ENCODE measurements around the gene NUDT19. TPM values are rescaled to one million over a fixed set of nuclear protein-coding genes. Genes with fewer than 3 reads are reported as not detected.

NUDT19 gene
- total RNA-seq, 4 donors from 2014 or later = 1.3 to 8.4 (median 5.9) TPM; not detected in 1

DNA sequence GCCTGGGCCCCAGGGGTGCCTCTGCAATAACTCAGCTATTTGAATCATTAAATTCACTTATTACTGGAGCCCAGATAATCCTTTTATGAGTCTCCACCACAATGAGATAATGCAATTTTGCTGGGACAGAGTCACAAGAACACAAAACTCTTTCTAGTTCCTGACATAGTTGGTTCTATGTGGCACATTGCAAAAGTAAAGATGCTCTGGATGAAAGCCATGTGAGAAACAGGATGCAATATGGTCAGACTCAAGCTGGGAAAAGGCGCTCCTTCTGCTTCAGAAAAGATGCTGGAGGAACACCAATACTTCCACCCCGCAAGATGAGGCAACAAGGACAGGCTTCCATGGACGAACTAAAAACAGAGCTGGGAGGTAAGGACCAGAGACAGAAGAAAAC is 22.3 kb upstream of the NUDT19 start:
- Histone ChIP-seq H3K27me3 (no peaks in the 10 kb centered on the region), H3K4me1 (peaks cover 0 to 3% of the 10 kb centered on the region in 2 donors), H3K9me3 (no peaks in the 10 kb centered on the region), H3K27ac (no peak overlapping the region), H3K4me3 (no peak overlapping the region), H3K36me3 (no peaks in the 10 kb centered on the region)
- intact Hi-C loops (cut with DNase I; ENCODE audit: low total_unique reads) = no loop called here
- TF ChIP-seq, protein P1, sequence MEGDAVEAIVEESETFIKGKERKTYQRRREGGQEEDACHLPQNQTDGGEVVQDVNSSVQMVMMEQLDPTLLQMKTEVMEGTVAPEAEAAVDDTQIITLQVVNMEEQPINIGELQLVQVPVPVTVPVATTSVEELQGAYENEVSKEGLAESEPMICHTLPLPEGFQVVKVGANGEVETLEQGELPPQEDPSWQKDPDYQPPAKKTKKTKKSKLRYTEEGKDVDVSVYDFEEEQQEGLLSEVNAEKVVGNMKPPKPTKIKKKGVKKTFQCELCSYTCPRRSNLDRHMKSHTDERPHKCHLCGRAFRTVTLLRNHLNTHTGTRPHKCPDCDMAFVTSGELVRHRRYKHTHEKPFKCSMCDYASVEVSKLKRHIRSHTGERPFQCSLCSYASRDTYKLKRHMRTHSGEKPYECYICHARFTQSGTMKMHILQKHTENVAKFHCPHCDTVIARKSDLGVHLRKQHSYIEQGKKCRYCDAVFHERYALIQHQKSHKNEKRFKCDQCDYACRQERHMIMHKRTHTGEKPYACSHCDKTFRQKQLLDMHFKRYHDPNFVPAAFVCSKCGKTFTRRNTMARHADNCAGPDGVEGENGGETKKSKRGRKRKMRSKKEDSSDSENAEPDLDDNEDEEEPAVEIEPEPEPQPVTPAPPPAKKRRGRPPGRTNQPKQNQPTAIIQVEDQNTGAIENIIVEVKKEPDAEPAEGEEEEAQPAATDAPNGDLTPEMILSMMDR (IDR thresholded peaks at IDR 0.05) = no peak
- no peak for TF ChIP-seq POLR2A (IDR thresholded peaks at IDR 0.05)
- DNase-seq = no peak

DNA sequence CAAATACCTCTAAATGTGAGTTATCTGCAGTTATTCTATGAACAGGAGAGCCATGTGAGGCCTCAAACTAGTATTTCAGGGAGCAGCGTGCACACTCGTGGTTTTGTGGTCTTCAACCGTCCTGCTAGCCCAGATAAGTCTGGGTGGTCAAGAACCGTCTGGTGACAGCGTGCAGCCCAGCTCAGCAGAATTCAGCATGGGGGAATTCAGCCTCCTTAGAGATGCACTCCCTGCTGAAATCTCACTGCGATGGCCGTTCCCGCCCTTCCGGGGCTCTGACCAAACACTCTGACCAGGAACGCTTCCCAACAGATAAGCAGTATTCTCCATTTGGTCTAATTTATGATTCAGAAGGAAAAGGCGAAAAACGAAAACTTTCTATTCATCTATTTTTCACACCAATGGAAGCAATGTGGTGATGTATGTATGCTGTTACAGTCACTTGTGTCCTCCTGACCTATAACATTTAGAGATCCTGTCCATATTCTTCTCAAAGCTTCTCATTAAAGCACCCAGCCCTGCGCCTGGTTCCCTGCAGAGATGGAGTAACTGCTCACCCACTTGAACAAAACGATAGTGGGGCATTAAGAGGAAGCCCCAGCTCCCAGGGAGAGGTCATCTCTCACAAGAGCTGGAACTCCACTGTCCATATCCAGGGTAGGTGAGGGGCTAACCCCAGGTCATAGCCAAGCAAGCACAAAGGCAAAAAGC is 19.6 kb upstream of the NUDT19 start:
- Histone ChIP-seq H3K27ac (no peak overlapping the region), H3K9me3 (no peaks in the 10 kb centered on the region), H3K4me3 (no peak overlapping the region), H3K27me3 (peaks cover 0 to 12% of the 10 kb centered on the region in 2 donors), H3K36me3 (no peaks in the 10 kb centered on the region), H3K4me1 (peaks cover 0 to 3% of the 10 kb centered on the region in 2 donors)
- intact Hi-C loops (cut with DNase I; ENCODE audit: low total_unique reads) = no loop called here
- no peak for DNase-seq
- no peak for TF ChIP-seq POLR2A (IDR thresholded peaks at IDR 0.05)
- TF ChIP-seq, protein P1 (IDR thresholded peaks at IDR 0.05) = no peak

DNA sequence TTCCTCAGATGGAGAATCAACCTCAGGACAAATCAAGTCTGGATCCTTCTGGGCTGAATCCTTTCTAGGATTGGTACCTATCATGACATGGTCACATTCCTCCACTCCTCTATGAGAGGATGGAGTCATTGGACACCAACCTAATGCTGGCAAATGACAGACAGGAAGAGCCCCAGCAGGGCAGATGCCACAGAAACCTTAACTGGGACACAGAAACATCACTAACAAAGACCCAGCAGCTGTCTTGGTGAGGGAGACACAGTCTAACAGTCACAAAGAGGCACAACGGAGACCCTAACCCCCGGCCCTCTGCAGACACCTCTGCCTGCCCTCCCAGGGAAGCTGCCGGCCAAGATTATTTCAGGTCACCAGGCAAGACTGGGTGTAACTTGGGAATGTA is 18.8 kb upstream of the NUDT19 start:
- no peak overlapping the region for H3K4me3 ChIP-seq
- H3K27me3 ChIP-seq = peaks cover 0 to 13% of the 10 kb centered on the region in 2 donors
- H3K27ac ChIP-seq = no peak overlapping the region
- no peak for DNase-seq
- no peaks in the 10 kb centered on the region for H3K36me3 ChIP-seq
- no peak for TF ChIP-seq POLR2A (IDR thresholded peaks at IDR 0.05)
- TF ChIP-seq, protein P1 (IDR thresholded peaks at IDR 0.05) = no peak
- intact Hi-C loops (cut with DNase I; ENCODE audit: low total_unique reads) = no loop called here
- H3K9me3 ChIP-seq = no peaks in the 10 kb centered on the region
- peaks cover 0 to 3% of the 10 kb centered on the region in 2 donors for H3K4me1 ChIP-seq

DNA sequence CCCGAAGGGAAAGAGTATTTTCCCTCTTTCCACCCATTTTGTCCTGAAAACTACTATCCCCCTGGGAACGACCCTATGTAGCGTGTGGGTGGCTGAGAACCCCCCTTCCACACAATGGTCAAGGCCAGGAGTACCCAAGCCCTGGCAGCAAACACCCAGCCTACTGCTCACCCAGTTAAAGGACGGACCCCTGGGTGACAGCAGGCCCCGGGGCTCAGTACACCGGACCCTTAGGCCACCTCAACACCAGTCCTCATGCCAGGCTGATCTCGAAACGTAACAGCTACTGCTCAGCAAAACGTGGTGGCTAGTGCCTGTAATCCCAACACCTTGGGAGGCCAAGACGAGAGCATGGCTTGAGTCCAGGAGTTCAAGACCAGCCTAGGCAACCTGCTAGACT is 18.0 kb upstream of the NUDT19 start:
- no peak for DNase-seq
- Histone ChIP-seq H3K27me3 (peaks cover 0 to 13% of the 10 kb centered on the region in 2 donors), H3K9me3 (no peaks in the 10 kb centered on the region), H3K4me3 (no peak overlapping the region), H3K36me3 (no peaks in the 10 kb centered on the region), H3K27ac (no peak overlapping the region), H3K4me1 (peaks cover 0 to 3% of the 10 kb centered on the region in 2 donors)
- no peak for TF ChIP-seq POLR2A (IDR thresholded peaks at IDR 0.05)
- TF ChIP-seq, protein P1 (IDR thresholded peaks at IDR 0.05) = no peak
- intact Hi-C loops (cut with DNase I; ENCODE audit: low total_unique reads) = no loop called here

DNA sequence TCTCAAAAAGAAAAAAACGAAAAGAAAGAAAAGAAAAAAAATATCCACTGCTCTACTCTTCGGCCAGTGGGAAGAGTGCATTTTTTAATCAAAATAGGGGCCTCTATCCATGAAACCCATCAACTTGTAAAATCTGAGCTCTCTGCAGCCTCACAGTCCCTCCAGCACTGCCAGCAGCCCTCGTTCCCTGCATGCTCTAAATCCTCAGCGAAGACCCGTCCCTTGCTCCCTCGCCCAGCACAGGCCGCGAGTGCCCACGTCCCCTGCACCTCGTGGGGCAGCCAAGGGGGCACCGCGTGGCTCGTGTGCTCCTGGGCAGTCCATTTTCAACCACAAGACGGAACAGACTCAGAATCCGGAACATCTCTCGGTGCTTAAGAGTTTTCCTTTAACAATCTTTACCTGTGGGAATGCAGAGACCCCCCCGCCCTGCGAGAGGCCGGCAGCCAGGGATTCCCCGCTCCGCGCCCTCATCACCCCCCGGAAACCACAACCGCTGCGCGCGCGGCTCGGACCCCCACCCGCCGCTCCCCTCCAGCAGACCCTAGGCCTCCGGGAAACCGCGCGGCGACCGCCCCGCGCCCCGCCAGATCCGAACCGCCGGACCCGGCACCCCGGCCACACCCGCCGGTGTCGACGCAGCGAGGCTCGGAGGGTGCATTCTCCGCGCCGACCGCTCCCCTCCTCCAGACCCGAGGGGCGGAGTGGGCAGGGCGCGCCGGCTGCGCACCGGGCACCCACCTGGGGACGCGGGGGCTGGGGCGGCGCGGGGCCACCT is 17.3 kb upstream of the NUDT19 start:
- intact Hi-C loops (cut with DNase I; ENCODE audit: low total_unique reads) = no loop called here
- peak overlapping the region; percentile 74 to 77 for H3K27ac ChIP-seq
- H3K36me3 ChIP-seq = no peaks in the 10 kb centered on the region
- H3K27me3 ChIP-seq = peaks cover 0 to 13% of the 10 kb centered on the region in 2 donors
- no peak for DNase-seq
- peak overlapping the region; percentile 69 to 87 for H3K4me3 ChIP-seq
- peaks cover 0 to 3% of the 10 kb centered on the region in 2 donors for H3K4me1 ChIP-seq
- TF ChIP-seq, protein P1 (IDR thresholded peaks at IDR 0.05) = peak in 1 of 4 experiments; percentile 10
- TF ChIP-seq POLR2A (IDR thresholded peaks at IDR 0.05) = no peak
- H3K9me3 ChIP-seq = no peaks in the 10 kb centered on the region
